ENCODE measurements around the gene RBM6. TPM values are rescaled to one million over a fixed set of nuclear protein-coding genes. Genes with fewer than 3 reads are reported as not detected.

Gene RBM6
- total and polyA plus RNA-seq, 10 donors = 104 to 320 (median 154) TPM

GRCh38 chr3:50090984-50091383, 151.0 kb downstream of the RBM6 start:
- Histone ChIP-seq H3K27ac (no peak overlapping the region), H3K4me3 (peak overlapping the region in 6 of 8 donors; percentile 78 to 98 (median 91)), H3K4me1 (peaks cover 21 to 65% (median 41%) of the 10 kb centered on the region in 6 donors), H3K27me3 (replicated peaks in 1 of 7) (no peaks in the 10 kb centered on the region), H3K36me3 (peaks cover 0 to 59% (median 55%) of the 10 kb centered on the region in 6 donors), H3K9me3 (no peaks in the 10 kb centered on the region)
- no peak for TF ChIP-seq POLR2AphosphoS5 (IDR thresholded peaks at IDR 0.05)
- no peak for TF ChIP-seq POLR2A (IDR thresholded peaks at IDR 0.05)
- no peak for TF ChIP-seq CTCF (IDR thresholded peaks at IDR 0.05 in 8 of 11, conservative IDR thresholded peaks at IDR 0.05 in 3 of 11)
- DNase-seq = no peak
- intact Hi-C loops (cut with DNase I; ENCODE audit: low total_unique reads) = no loop called here

GRCh38 chr3:50095352-50095998, 155.5 kb downstream of the RBM6 start:
- TF ChIP-seq POLR2AphosphoS5 (IDR thresholded peaks at IDR 0.05) (no peak), CTCF (IDR thresholded peaks at IDR 0.05 in 8 of 11, conservative IDR thresholded peaks at IDR 0.05 in 3 of 11) (no peak), POLR2A (IDR thresholded peaks at IDR 0.05) (no peak)
- H3K9me3 ChIP-seq = no peaks in the 10 kb centered on the region
- no peak for DNase-seq
- intact Hi-C loops (cut with DNase I; ENCODE audit: low total_unique reads) = no loop called here
- peaks cover 2 to 100% (median 99%) of the 10 kb centered on the region in 6 donors for H3K36me3 ChIP-seq
- no peaks in the 10 kb centered on the region for H3K27me3 ChIP-seq (replicated peaks in 1 of 7)
- H3K4me3 ChIP-seq = no peak overlapping the region
- 88 to 94% (median 89%) methylated on average over 5 of the region's 5 CpGs for WGBS, 5 donors
- H3K27ac ChIP-seq = no peak overlapping the region
- H3K4me1 ChIP-seq = peaks cover 10 to 48% (median 32%) of the 10 kb centered on the region in 6 donors

GRCh38 chr3:50100386-50100785, 160.4 kb downstream of the RBM6 start:
- Histone ChIP-seq H3K4me1 (peaks cover 0 to 11% (median 3%) of the 10 kb centered on the region in 6 donors), H3K27me3 (replicated peaks in 1 of 7) (no peaks in the 10 kb centered on the region), H3K27ac (no peak overlapping the region), H3K9me3 (no peaks in the 10 kb centered on the region), H3K36me3 (peaks cover 11 to 100% (median 100%) of the 10 kb centered on the region in 6 donors), H3K4me3 (no peak overlapping the region)
- no peak for TF ChIP-seq CTCF (IDR thresholded peaks at IDR 0.05 in 8 of 11, conservative IDR thresholded peaks at IDR 0.05 in 3 of 11)
- TF ChIP-seq POLR2AphosphoS5 (IDR thresholded peaks at IDR 0.05) = peak in 1 of 3 donors; percentile 12
- TF ChIP-seq POLR2A (IDR thresholded peaks at IDR 0.05) = no peak
- intact Hi-C loops (cut with DNase I; ENCODE audit: low total_unique reads) = no loop called here
- WGBS, 5 donors = 89 to 98% (median 91%) methylated on average over 5 of the region's 5 CpGs
- DNase-seq = no peak

GRCh38 chr3:50100956-50101845, 161.3 kb downstream of the RBM6 start:
- TF ChIP-seq POLR2AphosphoS5 (IDR thresholded peaks at IDR 0.05) = peak in 1 of 3 donors; percentile 4
- no peak for TF ChIP-seq CTCF (IDR thresholded peaks at IDR 0.05 in 8 of 11, conservative IDR thresholded peaks at IDR 0.05 in 3 of 11)
- Histone ChIP-seq H3K4me1 (peaks cover 0 to 3% (median 0%) of the 10 kb centered on the region in 6 donors), H3K27me3 (replicated peaks in 1 of 7) (no peaks in the 10 kb centered on the region), H3K27ac (no peak overlapping the region), H3K9me3 (no peaks in the 10 kb centered on the region), H3K4me3 (no peak overlapping the region), H3K36me3 (peaks cover 11 to 100% (median 100%) of the 10 kb centered on the region in 6 donors)
- WGBS, 5 donors = 90 to 95% (median 91%) methylated on average over 4 of the region's 4 CpGs
- intact Hi-C loops (cut with DNase I; ENCODE audit: low total_unique reads) = no loop called here
- no peak for DNase-seq
